DMS79 (cell line): ENCODE measurements around the gene SMIM33.
"Not testable (repeated sequence)": the region's sequence is repeated elsewhere in the genome, so short reads cannot be mapped to it uniquely, and the experiment has no call there.

Experiments
- DNase-seq: peaks from one replicate; lab custom pipeline; 2025; lab: John Stamatoyannopoulos, UW

SMIM33 gene

DNA sequence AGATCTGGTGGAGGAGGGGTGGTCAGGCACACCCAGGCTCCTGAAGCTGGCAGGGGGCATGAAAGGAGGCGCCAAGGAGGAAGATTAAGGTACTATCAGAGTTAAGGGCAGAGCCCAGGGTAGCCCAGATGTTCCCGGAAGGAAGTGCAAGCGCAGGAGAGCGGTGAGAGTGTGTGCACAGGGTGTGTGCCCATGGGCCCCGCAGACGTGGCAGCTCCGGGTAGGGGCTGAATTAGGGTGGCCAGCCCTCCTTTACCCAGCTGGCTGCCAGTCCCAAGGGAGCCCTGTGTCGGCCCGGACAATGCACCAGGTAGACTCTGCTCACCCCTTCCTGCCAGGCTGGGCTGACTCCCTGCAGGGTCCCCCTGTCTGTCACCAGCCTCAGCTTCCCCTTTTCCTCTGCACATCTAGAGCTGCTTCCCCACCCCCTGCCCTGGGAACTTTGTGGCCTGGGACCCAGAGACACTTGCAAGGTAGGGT lies at the start of gene SMIM33:
SMIM33 (plus strand) TSS at position 184 of the 480 bp plus-strand sequence; CDS start at position 302, 118 bp downstream.
- no peak for DNase-seq

- DNase-seq = no peak
Observed at GRCh38 chr5:139422307-139422893, 48.4 kb upstream of the SMIM33 start.

DNA sequence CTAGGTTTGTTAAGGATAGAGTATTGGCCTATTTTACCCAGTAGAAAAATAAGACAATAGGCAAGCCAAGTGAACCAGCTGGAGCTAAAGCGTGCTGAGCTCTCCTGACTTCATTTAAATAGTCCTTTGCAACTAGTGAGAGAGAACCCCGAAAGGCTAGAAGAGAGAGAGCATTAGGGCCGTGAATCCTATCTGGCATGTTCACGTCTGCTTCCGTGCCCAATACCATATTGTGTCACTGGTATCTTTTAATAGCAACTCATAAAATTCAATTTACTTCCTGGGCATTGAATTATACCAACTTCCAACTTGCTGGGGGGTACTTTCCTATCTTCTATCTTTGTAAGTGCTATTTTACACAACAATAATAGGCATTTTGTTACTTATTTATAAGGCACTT lies 45.3 kb upstream of the SMIM33 start:
- DNase-seq = no peak

GRCh38 chr5:139426203-139426885 lies 44.5 kb upstream of the SMIM33 start:
- DNase-seq = no peak

DNA sequence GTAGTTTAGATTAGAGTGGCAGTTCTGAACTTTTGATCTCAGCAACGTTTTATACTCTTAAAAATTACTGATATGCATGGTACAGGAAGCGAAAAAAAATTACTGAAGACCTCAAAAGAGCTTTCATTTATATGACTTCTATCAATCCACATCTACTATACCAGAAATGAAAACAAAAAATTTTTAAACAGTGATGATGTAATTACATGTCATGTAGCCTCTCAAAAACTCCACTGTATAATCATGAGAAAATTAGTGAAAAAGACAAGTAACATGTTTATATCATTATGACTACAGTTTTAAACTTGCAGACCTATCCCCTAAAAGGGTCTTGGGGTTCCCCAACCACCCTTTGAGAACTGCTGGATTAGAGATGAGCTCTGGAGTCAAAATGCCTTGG lies 40.8 kb upstream of the SMIM33 start:
- no peak for DNase-seq

GRCh38 chr5:139431706-139432105 lies 39.1 kb upstream of the SMIM33 start:
- no peak for DNase-seq

- DNase-seq = no peak
Observed at GRCh38 chr5:139435676-139436075, 35.1 kb upstream of the SMIM33 start.

DNA sequence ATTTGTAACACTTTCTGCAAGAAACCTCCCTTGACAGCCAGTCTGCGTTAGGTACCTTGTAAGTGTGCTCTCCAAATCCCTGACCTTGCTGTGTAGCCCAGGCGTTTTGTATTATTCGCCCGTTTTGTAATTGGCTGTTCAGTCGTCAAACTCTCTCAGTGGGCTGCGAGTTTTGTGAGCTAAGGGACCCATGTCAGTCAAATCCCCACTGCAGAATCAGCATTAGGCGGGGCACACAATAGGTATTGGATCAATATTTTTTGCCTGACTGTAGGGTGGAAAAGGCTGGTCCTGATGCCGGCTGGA lies 32.1 kb upstream of the SMIM33 start:
- no peak for DNase-seq

GRCh38 chr5:139439013-139439903 lies 31.5 kb upstream of the SMIM33 start, which contains the start of gene DNAJC18:
DNAJC18 (minus strand) TSS chr5:139439525; CDS start chr5:139439445, 80 bp downstream.
- DNase-seq = peak; percentile 66

DNA sequence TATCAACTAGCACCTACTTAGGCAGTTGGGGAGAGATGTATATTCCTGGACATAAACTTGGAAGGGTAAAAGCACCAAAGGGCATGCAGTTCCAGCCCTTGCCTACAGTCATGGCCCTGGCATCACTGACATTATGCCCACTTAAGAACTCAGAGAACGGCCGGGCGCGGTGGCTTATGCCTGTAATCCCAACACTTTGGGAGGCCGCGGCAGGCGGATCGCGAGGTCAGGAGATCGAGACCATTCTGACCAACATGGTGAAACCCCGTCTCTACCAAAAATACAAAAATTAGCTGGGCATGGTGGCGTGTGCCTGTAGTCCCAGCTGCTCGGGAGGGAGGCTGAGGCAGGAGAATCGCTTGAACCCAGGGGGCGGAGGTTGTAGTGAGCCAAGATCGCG lies 30.4 kb upstream of the SMIM33 start:
- not testable (repeated sequence) for DNase-seq

DNA sequence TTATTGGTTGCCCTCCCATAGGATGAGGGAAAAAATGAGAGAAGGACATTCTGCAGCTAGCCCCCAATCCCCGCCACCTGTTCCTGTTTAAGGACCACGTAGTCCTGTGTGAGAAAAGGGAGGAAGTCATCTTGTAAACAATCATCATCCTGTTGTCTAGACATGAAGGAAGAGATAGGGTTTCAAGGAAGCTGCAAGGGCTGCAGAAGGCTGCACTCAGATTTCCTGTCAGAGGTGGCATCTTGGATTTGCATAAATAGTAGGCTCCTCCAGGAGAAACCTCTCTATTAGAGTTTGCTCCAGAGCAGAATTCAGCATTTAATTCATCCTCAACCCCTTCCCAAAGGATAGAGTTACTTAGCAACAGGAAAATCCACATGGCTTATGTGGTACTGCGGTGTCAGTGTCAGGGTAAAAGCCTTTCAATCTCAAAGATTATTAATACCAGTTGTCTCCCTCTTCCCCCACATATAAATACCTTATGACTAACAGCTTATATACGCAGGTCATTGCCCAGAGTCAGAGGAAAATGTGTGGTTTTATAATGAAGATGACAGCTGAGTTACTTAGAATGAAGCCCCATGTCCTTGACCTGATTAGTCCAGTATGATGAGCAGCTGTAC lies 26.9 kb upstream of the SMIM33 start:
- no peak for DNase-seq

- DNase-seq = no peak
Observed at GRCh38 chr5:139445325-139446170, 25.3 kb upstream of the SMIM33 start.

- no peak for DNase-seq
Observed at GRCh38 chr5:139446956-139447779, 23.6 kb upstream of the SMIM33 start.

DNA sequence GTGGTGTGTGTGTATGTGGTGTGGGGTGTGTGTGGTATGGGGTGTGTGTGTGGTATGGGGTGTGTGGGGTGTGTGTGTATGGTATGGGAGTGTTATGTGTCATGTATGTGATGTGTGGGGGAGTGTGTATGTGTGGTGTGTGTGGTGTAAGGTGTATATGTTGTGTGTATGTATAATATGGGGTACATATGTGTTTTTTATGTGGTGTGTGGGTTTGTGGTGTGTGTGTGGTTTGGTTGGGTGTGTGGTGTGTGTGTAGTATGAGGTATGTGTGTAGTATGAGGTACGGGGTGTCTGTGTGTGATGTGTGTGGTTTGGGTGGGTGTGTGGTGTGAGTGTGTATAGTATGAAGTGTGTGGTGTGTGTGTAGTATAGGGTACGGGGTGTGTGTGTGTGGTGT lies 19.6 kb upstream of the SMIM33 start:
- DNase-seq = no peak

DNA sequence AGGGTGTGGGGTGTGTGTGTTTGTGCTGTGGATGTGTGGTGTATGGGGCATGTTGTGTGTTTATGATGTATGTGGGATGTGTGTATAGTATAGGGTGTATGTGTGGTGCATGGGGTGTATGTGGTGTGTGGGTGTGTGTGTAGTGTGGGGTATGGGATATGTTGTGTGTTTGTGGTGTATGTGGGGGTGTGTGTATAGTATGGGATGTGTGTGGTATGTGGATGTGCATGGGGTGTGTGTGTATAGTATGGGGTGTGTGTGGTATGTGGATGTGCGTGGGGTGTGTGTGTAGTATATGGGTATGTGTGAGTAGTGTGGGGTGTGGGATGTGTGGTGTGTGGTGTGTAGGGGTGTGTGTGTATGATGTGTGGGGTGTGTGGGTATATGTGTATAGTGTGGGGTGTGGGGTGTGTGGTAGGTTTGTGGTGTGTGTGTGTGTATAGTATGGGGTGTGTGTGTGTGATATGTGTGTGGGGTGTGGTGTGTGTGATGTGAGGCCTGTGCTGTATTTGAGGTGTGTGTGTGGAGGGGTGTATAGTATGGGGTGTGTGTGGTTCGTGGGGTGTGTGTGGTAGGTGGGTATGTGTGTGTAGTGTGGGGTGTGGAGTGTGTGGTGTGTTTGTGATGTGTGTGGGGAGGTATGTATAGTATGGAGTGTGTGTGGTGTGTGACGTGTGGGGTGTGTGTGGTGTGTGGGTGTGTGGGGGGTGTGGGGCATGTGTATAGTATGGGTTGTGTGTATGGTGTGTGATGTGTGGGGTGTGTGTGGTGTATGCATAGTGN lies 18.7 kb upstream of the SMIM33 start:
- DNase-seq = no peak

GRCh38 chr5:139453683-139454567 lies 16.9 kb upstream of the SMIM33 start:
- DNase-seq = no peak

DNA sequence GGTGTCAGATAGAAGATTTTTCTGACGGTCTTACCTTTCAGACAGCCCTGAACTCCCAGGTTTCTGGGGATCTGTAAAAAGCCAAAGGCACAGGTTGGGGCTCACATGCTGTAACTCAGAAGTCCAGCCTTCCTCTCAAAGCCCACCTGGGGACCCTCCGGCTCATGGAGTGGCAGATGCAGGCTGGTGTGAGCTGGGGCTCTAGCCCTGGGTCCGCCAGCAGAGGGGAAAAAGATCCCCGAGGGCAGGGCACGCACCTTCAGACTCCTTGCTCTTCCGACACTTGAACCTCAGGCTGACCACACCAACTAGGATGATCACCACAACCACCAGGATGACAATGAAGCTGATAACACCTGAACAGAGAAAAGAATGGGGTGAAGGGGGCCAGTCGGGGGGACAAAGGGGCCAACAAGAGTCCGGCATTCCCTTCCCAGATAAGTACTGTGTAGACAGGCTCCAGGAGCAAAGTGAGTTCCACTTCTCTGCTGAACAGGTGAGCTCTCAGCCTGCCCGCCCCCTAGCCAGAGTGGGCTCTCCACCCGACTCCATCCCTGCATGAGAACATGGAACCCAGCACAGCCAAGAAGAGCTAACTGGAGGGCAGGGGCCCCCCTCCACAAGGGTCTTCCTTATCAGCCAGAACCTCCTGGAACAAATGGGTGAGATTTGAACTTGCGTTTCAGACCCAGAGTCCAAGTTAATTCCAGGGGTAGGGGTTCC lies 16.1 kb upstream of the SMIM33 start:
- no peak for DNase-seq

- DNase-seq = no peak
Observed at GRCh38 chr5:139456776-139457175, 14.0 kb upstream of the SMIM33 start.
